HG03135 (cell line): ENCODE results near the gene ZNRD2.
"Not testable (repeated sequence)": the region's sequence is repeated elsewhere in the genome, so short reads cannot be mapped to it uniquely, and the experiment has no call there.

Experiments
- ATAC-seq: cut with Tn5 transposase; IDR thresholded peaks from one replicate; pipeline ENCODE4 v1.9.1; 2021; ENCODE audit warnings: mild to moderate bottlenecking, moderate library complexity; ENCODE audit not compliant: unreplicated experiment

Gene ZNRD2

GRCh38 chr11:65554842-65555430 is 15.3 kb upstream of the ZNRD2 start:
- no peak for ATAC-seq

GRCh38 chr11:65555693-65556231 is 14.5 kb upstream of the ZNRD2 start:
- ATAC-seq: no peak

GRCh38 chr11:65556470-65557279 is 13.6 kb upstream of the ZNRD2 start:
- ATAC-seq: no peak

GRCh38 chr11:65557280-65558001 is 12.8 kb upstream of the ZNRD2 start:
- ATAC-seq: no peak

- ATAC-seq: no peak
These were observed 12.0 kb upstream of the ZNRD2 start, which contains the start of gene LTBP3 for GRCh38 chr11:65558002-65558929. Gene LTBP3 (minus strand): TSS chr11:65558359. CDS start chr11:65557959, 400 bp downstream.

GRCh38 chr11:65558930-65559509 is 11.3 kb upstream of the ZNRD2 start:
- ATAC-seq: no peak

- ATAC-seq: no peak
These were observed 10.7 kb upstream of the ZNRD2 start for GRCh38 chr11:65559535-65559934.

- ATAC-seq: no peak
These were observed 10.2 kb upstream of the ZNRD2 start for GRCh38 chr11:65559951-65560537.

GRCh38 chr11:65560555-65561418 is 9.5 kb upstream of the ZNRD2 start:
- no peak for ATAC-seq

- ATAC-seq: no peak
These were observed 8.3 kb upstream of the ZNRD2 start for GRCh38 chr11:65562020-65562419.

- no peak for ATAC-seq
These were observed 7.5 kb upstream of the ZNRD2 start for GRCh38 chr11:65562788-65563187.

GRCh38 chr11:65563601-65564000 is 6.7 kb upstream of the ZNRD2 start:
- ATAC-seq: no peak

GRCh38 chr11:65564879-65565559 is 5.3 kb upstream of the ZNRD2 start:
- ATAC-seq: not testable (repeated sequence)

- no peak for ATAC-seq
These were observed 4.4 kb upstream of the ZNRD2 start for GRCh38 chr11:65565624-65566453.

GRCh38 chr11:65569164-65569972 is 909 bp upstream of the ZNRD2 start:
- ATAC-seq: peak; percentile 0

- ATAC-seq: no peak
These were observed 1.1 kb downstream of the ZNRD2 start for GRCh38 chr11:65571420-65571819.
